ENCODE results near the gene SPDYE16.
A peak's percentile ranks its signal among the peaks of the same experiment; 100 is the strongest.
"Not testable (repeated sequence)": the region's sequence is repeated elsewhere in the genome, so short reads cannot be mapped to it uniquely, and the experiment has no call there.

Gene SPDYE16

DNA sequence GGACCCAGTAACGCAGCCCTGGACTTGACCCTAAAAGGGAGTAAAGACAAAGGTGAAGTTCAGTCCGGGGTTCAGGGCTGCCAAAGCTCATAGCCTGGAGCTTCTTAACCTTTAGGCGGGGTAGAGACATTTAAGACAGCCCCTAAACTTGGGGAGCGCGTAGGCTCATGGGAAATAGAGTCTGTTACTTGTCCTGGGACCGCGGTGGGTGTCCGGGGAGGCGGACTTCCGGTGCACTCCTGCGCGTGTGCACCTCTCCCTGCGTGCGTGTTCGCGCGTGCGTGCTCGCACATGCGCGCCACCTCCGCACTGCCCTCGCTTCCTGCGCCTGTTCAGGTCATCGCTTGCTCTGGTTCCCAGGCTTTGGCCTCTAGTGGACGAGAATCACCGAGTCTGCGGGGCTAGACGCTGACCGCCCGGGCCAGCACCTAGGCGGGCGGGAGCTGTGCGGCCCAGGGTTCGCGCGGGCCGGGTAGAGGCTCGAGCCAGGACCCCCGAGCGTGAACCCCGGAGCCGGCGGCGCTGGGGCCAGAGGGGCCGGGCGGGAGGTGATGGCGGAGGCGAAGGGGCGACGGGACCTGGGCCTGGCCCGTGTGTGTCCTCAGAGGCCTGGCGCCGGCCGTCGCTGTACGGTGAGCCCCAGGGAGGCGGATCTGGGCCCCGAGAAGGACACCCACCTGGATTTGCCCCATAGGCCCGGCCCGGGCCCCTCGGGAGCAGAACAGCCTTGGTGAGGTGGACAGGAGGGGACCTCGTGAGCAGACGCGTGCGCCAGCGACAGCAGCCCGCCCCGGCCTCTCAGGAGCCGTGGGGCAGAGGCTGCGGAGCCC is 6.1 kb upstream of the SPDYE16 start:
- peak overlapping the region; percentile 85 for H3K27ac ChIP-seq

DNA sequence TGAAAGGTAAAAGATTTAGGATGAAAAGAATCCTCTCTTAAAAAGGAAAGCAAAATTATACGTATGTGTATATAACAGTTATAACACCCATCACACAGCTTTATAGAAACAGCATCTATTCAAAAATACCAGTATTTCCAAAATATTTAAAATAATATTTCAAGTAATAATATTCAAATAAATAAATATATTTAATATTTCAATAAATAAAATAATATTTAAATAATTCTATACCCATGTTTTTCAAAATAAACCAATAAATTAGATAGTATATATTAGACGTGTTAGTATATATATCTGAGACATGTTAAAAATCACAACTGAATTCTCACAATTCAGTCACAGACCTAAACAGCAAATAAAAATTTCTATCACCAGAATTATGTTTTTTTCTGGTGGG is 11.5 kb downstream of the SPDYE16 start:
- H3K27ac ChIP-seq, result not testable (repeated sequence)

DNA sequence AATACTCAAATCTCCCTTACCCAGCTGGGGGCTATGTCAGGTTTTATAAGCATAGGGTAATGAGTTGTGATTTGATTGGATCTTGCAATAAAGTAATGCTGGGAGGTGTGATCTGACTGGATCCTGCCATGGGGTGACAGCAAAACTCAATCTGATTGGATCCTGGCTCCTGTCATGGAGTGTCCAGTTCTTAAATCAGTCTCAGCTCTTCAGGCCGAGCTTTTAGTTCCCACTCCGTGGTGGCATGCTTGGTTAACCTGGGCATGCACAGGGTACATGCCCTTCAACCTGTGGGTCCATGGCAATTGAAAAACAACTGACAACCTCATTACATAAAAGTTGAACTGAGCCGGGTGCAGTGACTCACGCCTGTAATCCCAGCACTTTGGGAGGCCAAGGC is 16.9 kb downstream of the SPDYE16 start:
- H3K27ac ChIP-seq, result not testable (repeated sequence)

DNA sequence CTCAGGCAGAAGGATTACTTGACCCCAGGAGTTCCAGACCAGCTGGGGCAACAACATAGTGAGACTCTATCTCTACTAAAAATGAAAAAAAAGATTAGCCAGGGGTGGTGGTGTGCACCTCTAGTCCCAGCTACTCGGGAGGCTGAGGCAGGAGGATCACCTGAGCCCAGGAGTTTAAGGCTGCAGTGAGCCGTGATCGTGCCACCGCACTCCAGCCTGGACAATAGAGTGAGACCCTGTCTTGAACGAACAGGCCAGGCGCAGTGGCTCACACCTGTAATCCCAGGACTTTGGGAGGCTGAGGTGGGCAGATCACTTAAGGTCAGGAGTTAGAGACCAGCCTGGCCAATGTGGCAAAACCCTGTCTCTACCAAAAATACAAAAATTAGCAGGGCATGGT is 26.2 kb downstream of the SPDYE16 start:
- not testable (repeated sequence) for H3K27ac ChIP-seq

DNA sequence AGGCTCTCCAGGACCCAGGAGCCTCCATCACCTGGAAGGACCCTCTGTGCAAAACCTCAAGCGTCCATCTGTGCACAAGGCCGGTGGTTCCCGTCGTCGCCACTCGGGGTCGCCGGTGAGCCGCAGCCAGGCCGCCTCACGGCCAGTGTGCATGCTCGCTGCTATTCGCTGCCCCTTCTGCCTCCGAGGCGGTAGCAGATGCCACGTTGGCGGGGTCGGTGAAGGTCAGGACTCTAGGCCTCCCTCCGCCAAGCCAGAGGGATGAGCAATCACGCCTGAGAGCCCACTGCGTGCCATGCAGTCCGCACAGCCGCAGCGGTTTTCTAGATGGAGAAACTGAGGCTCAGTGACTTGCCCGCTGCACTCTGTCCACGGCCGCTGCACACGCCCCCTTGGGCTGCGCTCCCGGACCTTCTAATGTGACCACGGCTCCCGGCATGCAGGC is 27.1 kb downstream of the SPDYE16 start:
- TF ChIP-seq, protein P1, sequence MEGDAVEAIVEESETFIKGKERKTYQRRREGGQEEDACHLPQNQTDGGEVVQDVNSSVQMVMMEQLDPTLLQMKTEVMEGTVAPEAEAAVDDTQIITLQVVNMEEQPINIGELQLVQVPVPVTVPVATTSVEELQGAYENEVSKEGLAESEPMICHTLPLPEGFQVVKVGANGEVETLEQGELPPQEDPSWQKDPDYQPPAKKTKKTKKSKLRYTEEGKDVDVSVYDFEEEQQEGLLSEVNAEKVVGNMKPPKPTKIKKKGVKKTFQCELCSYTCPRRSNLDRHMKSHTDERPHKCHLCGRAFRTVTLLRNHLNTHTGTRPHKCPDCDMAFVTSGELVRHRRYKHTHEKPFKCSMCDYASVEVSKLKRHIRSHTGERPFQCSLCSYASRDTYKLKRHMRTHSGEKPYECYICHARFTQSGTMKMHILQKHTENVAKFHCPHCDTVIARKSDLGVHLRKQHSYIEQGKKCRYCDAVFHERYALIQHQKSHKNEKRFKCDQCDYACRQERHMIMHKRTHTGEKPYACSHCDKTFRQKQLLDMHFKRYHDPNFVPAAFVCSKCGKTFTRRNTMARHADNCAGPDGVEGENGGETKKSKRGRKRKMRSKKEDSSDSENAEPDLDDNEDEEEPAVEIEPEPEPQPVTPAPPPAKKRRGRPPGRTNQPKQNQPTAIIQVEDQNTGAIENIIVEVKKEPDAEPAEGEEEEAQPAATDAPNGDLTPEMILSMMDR (conservative IDR thresholded peaks at IDR 0.05), result peak; percentile 90
- H3K27ac ChIP-seq, result no peak overlapping the region

DNA sequence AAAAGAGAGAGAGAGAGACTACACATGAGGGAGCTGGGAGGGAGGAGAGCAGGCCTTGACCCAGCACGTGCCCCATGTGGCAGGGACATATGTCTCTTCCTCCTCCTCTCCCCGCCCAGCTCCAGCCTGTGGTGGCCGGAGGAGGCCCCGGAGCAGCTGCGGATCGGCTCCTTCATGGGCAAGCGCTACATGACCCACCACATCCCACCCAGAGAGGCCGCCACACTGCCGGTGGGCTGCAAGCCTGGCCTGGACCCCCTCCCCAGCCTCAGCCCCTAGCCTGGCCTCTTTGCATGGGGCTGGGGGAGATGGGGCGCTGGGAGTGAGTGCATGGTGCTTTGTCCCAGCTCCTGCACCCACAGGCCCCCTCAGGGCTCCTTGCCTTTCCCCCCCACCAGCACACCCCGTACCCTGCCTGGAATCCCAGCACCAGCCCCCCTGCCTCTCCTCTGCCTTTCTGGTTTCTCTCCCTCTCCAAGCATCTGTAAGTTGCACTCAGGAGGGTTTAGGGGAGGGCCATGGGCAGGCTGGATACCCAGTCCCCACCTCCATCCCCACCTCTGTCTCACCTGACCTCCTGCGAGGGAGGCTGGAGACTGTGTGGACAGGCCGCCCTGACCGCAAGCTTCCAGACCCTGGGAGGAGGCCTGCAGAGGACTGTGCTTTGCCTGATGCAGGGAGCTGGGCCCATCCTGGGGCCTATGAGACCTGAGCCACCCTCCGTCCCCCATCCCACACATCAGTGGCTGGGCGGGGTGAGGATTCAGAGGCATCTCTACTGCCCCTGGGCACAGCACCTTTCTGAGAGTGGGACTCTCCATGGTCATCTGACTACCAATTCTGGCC is 27.9 kb downstream of the SPDYE16 start:
- no peak overlapping the region for H3K27ac ChIP-seq
- TF ChIP-seq, protein P1 (conservative IDR thresholded peaks at IDR 0.05), result no peak

DNA sequence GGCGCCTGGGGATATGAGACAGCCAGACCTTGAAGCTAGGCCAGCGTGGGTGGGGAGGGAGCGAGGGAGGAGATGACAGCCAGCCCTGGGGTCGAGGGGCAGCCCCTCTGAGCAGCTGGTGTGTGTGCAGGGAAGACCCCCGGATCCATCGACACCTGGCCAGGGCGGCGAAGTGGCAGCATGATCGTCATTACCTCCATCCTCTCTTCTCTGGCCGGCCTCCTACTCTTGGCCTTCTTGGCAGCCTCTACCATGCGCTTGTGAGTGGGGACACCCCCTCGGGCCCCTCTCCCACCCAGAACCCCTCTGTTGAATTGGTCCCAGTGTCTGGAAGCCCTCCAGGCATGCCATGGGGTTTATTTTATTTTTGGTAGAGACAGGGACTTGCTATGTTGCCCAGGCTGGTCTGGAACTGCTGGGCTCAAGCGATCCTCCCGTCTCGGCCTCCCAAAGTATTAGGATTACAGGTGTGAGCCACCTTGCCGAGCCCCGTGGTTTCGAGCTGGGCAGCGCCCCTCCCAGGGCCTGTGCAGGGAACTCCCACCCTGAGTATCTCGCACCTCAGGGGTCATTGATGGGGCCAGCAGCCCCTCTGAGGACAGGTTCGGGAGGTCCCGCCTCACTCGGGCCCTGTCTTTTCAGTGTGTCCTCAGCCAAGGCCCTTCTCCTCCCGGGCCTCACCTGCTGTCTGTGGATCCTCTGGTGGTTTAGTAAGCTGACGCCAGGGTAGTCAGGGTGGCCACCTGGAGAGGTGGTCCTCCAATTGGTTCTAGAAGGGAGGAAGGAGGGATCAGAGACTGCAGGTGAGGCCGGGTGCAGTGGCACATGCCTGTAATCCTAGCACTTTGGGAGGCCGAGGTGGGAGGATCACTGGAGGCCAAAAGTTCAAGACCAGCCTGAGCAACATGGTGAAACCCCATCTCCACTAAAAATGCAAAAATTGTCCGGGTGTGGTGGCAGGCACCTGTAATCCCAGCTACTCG is 29.0 kb downstream of the SPDYE16 start:
- H3K27ac ChIP-seq, result no peak overlapping the region
- TF ChIP-seq, protein P1 (conservative IDR thresholded peaks at IDR 0.05), result no peak

DNA sequence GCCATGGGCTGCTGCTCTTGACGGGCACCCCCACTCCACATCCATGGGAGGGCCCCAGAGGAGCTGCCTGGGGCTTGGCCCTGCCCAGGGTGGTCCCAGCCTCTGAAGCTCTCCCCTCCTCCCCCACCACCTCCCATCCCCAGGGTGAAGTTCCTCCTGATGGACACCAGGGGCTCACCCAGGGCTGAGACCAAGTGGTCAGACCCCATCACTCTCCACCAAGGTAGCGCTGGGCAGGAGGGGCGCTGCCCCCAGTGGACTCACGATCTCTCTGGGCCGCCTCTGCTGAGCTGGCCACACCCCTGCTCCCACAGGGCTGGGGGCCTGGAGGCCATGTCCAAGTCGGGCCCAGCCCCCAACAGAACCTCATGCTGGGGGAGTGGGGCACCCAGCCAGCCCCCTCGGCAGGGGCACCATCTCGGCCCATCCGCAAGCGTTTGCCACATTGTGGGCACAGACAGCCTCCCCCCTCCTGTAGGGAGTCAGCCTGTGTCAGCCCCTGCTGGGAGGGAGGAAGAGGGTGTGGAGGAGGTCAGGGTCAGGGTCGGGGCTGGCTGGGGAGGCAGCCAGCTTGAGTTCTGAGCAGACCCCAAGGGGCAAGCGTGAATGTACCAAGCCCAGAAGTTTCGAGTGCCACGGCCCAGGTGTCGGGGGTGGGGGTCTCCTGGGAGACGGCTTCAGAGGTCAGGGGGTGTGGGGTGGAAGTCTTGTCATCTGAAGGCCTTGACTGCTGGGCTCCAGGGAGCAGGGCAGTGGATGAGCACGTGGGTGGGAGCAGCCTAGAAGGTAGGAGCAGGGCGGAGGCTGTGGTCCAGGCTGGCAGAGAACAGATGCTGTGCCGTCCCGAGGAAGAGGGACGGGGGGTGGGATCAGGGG is 29.9 kb downstream of the SPDYE16 start:
- H3K27ac ChIP-seq, result no peak overlapping the region
- TF ChIP-seq, protein P1 (conservative IDR thresholded peaks at IDR 0.05), result peak; percentile 34

DNA sequence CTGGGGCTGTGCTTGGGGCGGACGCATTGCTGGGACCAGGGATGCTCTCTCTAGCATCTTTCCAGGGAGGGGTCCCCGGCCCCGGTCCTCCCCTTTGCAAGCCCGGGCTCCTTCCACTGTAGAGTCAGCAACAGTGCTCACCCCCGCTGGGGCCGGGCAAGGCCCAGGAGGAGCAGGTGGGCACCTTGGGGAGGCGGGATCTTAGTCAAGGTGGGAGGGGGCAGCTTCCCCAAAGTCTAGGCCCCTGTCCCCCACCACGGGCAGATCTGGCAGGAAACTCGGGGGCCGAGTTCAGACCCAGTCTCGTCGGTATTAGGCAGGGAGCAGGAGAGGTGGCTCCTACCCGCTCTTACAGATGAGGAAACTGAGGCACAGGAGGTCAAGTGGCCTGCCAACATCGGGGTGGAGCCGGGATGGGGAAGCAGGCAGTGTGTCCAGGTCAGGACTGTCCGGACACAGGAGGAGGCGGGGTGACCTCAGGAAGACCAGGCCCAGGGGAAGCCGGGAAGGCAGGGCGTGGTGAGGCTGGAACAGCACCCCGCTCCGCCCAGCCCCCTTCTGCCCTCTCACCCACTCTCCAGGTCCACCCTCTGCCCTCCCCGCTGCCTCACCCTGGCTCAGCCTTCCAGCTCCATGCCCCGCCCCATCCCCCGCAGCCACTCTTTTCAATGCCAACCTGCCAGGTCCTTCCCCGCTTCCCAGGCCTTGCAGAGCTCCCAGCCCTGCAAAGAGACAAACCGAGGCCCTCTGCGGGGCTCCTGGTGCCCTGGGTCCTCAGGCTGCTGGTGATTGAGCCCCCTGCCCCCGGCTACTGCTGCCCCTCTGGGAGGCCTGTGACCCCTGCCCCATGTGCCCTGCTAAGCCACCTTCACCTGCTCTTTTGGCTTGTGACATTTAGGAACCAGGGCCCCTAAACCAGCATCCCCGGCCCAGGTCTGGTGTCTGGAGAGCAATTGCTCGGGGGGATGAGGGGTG is 30.9 kb downstream of the SPDYE16 start:
- H3K27ac ChIP-seq, result not testable (repeated sequence)

DNA sequence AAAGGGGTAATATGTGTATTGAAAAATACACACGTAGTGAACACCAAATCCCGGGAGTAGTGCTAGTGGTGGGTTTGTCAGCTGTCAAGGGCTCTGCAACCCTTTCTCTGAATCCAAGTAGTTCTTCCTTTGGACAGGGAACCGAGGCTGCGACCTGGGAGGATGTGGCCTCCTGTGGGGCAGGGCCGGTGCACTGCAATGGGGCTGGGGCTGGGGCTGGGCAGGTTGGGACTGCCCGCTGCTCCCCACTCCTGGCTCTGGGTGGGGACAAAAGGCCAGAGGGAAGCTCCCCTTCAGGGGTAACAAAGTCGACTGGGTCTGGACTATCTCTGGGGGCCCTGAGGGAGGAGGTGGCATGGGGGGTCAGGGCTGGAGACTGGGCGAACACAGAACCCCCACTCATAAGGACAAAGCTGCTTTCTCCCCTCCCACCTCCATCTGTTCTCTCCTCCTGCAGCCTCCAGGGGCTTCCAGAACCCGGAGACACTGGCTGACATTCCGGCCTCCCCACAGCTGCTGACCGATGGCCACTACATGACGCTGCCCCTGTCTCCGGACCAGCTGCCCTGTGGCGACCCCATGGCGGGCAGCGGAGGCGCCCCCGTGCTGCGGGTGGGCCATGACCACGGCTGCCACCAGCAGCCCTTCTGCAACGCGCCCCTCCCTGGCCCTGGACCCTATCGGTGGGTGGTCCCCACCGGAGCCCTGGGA is 31.7 kb downstream of the SPDYE16 start:
- not testable (repeated sequence) for H3K27ac ChIP-seq

Data from VCaP (cell line).